GM18498 (cell line): ENCODE results near the gene STK10.

Experiments used
- ATAC-seq: cut with Tn5 transposase; IDR thresholded peaks from one replicate; pipeline ENCODE4 v1.9.1; 2021; ENCODE audit warnings: mild to moderate bottlenecking, moderate library complexity; ENCODE audit not compliant: unreplicated experiment

STK10 gene

DNA sequence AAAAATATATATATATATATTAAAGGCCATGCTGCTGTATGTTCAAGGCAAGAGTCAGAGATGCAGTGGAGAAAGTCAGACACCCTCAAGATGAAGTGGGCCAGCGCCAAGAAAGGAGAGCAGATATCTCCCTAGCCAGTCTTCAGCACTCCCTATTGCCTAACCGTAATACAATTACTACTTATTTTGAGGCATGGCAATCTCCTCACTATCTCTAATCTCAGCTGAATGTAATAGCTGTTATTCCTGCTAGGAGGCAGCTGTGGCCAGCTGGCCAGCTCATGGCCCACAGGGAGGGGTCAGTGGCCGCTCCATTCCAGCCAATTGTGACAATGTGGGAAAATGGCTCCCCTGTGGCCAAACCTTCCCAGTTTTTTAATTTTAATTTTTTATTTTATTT lies 94.1 kb downstream of the STK10 start:
- no peak for ATAC-seq

GRCh38 chr5:172093559-172093958 lies 94.5 kb downstream of the STK10 start:
- ATAC-seq: no peak

GRCh38 chr5:172091956-172092732 lies 95.9 kb downstream of the STK10 start:
- no peak for ATAC-seq

- no peak for ATAC-seq
These were observed 97.0 kb downstream of the STK10 start for GRCh38 chr5:172090976-172091547.

- ATAC-seq: no peak
These were observed 98.5 kb downstream of the STK10 start for GRCh38 chr5:172089298-172090117.

GRCh38 chr5:172088801-172089200 lies 99.2 kb downstream of the STK10 start:
- no peak for ATAC-seq

- no peak for ATAC-seq
These were observed 101.6 kb downstream of the STK10 start for GRCh38 chr5:172086194-172086975.

DNA sequence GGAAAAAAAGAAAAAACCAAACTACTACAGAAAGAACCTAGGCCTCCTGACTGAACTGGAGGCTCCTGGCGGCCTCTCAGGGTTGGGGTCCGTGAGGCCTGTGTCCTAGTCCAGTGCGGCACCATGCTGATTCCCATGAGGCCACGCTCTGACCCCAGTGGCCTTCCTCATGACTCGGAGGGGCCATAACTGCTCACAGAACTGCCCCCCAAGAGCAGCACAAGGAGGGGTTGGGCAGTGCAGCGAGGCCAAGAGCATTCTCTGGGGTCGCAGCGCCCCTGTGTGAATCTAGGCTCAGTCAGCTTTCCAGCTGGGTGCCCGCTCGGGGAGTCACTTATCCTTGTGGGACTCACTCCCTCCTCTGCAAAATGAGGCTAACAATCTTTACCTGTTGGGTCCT lies 102.3 kb downstream of the STK10 start:
- ATAC-seq: no peak

- ATAC-seq: no peak
These were observed 105.8 kb downstream of the STK10 start for GRCh38 chr5:172082180-172082579.

GRCh38 chr5:172079876-172080275 lies 108.1 kb downstream of the STK10 start:
- no peak for ATAC-seq

DNA sequence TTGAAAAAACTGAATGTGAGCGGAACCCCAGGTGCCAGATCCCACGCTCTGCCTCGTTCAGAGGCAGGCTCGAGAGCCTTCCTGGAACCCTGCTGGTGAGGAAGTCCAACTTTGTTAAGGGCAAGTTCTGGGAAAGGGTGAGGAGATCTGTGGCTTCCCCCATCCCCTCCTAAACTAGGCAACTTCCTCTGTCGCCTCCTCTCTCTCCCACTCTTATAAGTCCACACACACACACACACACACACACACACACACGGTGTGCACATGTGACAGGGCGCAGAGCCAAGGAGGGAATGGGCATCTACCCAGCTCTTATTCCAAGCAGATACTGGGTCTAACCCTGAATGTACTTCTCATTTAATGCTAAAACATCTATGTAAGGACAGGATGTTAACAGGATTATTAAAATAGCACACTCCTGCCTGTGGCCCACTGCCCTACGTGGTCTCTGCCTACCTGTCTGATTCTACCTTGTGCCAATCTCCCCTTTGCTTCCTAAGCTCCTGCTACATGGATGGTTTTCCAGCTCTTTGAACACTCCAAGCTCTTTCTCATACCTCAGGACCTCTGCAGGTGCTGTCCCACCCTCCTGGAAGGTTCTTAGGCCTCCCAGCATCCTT lies 109.2 kb downstream of the STK10 start:
- no peak for ATAC-seq

- no peak for ATAC-seq
These were observed 110.2 kb downstream of the STK10 start for GRCh38 chr5:172077664-172078425.

GRCh38 chr5:172076761-172077244 lies 111.2 kb downstream of the STK10 start:
- ATAC-seq: no peak

- ATAC-seq: no peak
These were observed 112.4 kb downstream of the STK10 start for GRCh38 chr5:172075656-172076055.

- no peak for ATAC-seq
These were observed 113.1 kb downstream of the STK10 start for GRCh38 chr5:172074896-172075295.

DNA sequence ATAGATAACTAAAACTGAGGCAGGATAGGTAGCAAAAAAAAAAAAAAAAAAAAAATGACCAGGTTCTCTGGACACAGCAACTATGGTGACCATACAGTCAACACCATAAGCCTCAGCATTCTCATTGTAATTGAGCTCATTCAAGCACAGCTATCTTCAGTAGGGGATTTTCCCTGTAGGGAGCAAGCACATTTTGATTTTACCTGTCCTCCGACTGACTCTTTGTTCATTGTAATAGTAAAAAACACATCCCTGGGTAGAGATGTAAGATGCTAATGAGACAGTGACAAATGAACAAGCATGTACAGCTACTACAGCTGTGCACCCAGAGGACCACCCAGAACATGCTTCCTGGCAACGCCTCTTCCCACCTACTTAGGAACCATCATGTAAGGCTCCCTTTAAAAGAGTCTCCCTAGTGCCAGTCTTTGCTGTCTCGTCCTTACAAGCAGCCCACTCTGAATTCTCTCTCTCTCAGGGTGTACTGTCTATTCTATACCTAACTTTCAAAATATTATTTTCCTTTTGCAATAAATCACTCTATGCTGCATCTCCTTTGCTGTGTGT lies 116.6 kb downstream of the STK10 start:
- ATAC-seq: no peak

DNA sequence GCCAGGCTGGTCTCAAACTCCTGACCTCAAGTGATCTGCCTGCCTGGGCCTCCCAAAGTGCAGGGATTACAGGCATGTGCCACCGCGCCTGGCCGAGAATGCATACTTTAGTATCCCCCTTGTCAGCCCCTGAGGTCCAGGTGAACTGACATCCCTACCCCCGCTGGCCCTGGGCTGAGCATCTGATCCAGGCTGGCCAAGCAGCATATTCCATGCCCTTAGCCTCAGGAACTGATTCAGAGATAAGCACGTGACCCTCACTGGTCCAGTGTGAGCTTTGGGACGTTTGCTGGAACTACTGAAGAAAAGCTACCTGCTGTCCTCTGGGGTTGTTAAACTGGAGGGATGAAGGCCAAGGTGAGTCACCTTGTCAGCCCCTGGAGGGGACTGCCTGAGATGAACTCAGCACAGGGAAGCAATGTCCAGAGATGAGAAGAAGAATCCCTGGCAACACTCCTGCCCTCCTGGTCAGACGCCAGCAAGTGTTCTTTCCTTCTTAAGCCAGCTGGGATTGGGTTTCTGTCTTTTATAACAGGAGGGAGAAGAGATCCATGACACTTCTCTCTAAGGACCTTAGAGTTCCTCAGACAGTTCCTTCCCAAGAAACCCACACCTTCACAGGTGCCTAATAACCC lies 122.5 kb downstream of the STK10 start:
- ATAC-seq: no peak

GRCh38 chr5:172064766-172065165 lies 123.3 kb downstream of the STK10 start:
- ATAC-seq: no peak

GRCh38 chr5:172064358-172064757 lies 123.7 kb downstream of the STK10 start:
- no peak for ATAC-seq
